ENCODE data around the gene KIRREL3. TPM values are rescaled to one million over a fixed set of nuclear protein-coding genes. Genes with fewer than 3 reads are reported as not detected.

Gene KIRREL3
- total and polyA plus RNA-seq, 2 of the 8 experiments (the other 6 are each of a cell fraction or from before 2014, with no cell fraction given), result 0.29 to 0.32 TPM

DNA sequence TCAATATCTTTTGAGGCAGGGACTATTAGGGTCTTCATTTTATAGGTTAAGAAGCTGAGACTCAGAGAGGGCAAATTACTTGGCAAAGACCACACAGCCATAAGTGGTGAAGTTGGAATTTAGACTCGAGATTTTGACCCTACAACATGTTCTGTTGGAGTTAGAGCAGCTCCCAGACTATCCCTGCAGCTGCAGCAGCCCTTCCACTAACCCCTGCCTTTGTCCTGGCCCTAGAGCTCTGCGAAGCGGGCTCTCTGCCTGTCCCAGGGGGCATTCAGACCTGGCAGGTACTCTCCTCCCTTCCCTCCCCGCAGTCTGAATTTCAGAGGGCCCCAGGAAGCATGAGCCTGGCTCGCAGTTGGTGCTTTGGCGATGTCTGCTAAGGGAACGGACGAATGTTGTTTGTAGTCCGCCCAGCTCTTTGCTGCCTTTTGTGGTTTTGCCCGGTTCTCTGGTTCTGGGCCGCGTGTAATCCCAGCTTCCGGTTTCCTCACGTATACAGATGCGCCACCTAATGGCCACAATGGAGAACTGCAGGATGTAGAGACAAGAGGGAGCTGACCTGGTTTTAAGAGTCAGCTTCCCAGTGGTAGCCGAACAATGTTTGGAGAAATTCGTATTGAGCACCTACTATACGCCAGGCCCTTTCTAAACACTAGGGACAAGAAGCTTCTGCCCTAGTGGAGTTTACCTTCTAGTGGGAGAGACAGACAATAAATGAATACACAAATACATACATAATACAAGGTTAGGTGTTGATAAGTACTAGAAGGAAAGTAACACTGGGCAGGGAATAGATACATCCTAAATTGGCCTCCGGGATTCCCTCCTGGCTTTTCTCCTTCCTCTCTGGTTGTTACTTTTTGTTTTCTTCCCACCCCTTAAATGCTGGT is 519.9 kb downstream of the KIRREL3 start (continued):
- no peak for TF ChIP-seq RNF2 (IDR thresholded peaks at IDR 0.05; ENCODE audit: borderline replicate concordance, low read depth, low read length, missing control alignments, poor library complexity, severe bottlenecking)
- TF ChIP-seq RXRA (IDR thresholded peaks at IDR 0.05; ENCODE audit: insufficient read depth, low read depth, low read length), result no peak
- 0 out of 3 replicates have a peak, but pooled peaks of 1 of the 2 experiments have one; percentile 41 for TF ChIP-seq EP300 (IDR thresholded peaks at IDR 0.05; ENCODE audit: borderline replicate concordance in 1 of 2, low read depth in 2 of 2, low read length in 2 of 2)
- peak; percentile 70 for TF ChIP-seq TBP (IDR thresholded peaks at IDR 0.05; ENCODE audit: low read depth, low read length)
- TF ChIP-seq, protein P1, sequence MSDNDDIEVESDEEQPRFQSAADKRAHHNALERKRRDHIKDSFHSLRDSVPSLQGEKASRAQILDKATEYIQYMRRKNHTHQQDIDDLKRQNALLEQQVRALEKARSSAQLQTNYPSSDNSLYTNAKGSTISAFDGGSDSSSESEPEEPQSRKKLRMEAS (IDR thresholded peaks at IDR 0.05), result peak; percentile 96
- TF ChIP-seq, protein P2, sequence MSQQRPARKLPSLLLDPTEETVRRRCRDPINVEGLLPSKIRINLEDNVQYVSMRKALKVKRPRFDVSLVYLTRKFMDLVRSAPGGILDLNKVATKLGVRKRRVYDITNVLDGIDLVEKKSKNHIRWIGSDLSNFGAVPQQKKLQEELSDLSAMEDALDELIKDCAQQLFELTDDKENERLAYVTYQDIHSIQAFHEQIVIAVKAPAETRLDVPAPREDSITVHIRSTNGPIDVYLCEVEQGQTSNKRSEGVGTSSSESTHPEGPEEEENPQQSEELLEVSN (IDR thresholded peaks at IDR 0.05), result peak; percentile 86
- TF ChIP-seq, protein P3, sequence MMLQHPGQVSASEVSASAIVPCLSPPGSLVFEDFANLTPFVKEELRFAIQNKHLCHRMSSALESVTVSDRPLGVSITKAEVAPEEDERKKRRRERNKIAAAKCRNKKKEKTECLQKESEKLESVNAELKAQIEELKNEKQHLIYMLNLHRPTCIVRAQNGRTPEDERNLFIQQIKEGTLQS (IDR thresholded peaks at IDR 0.05; ENCODE audit: insufficient read depth, low read depth, low read length), result no peak
- no peak for TF ChIP-seq KDM1A (IDR thresholded peaks at IDR 0.05; ENCODE audit: borderline replicate concordance, low read length)
- TF ChIP-seq ASH2L (IDR thresholded peaks at IDR 0.05; ENCODE audit: low read length), result peak; percentile 61
- TF ChIP-seq EGR1 (IDR thresholded peaks at IDR 0.05; ENCODE audit: borderline replicate concordance, low read depth, low read length), result no peak
- TF ChIP-seq TAF1 (IDR thresholded peaks at IDR 0.05; ENCODE audit: low read depth, low read length), result peak; percentile 79
- TF ChIP-seq POLR2A (IDR thresholded peaks at IDR 0.05; ENCODE audit: control extremely low read depth in 1 of 2, low read depth in 2 of 2, low read length in 2 of 2), result peak in 1 of 2 experiments; percentile 78; a peak in 2 of 3 replicates
- TF ChIP-seq SP1 (IDR thresholded peaks at IDR 0.05; ENCODE audit: low read depth, low read length), result peak; percentile 65
- TF ChIP-seq POLR2AphosphoS5 (IDR thresholded peaks at IDR 0.05; ENCODE audit: low read depth, low read length), result peak; percentile 74
- 0 out of 2 replicates have a peak, but pooled peaks have one; percentile 18 for TF ChIP-seq CHD2 (IDR thresholded peaks at IDR 0.05; ENCODE audit: low read length)

All from H1 (cell line).